Measurements from ENCODE around the gene SPDYA. TPM values are rescaled to one million over a fixed set of nuclear protein-coding genes. Genes with fewer than 3 reads are reported as not detected.

Gene SPDYA
- total RNA-seq (2021; ENCODE audit: unreplicated experiment) (0.87 TPM), Bru-seq, nascent RNA (percentile 54 among the genes with signal in this experiment), BruChase-seq, experiment 1, labeled RNA remaining after a 2-hour chase (percentile 65 among the genes with signal in this experiment), BruChase-seq, experiment 2, labeled RNA remaining after a 6-hour chase (percentile 60 among the genes with signal in this experiment)
- polyA plus RNA-seq (2012; ENCODE audit: insufficient read length), result 0.13 TPM
- long read RNA-seq, partial matches to known transcripts, result 0 of 3 reads
- long read RNA-seq, other reads (novel, unspliced or antisense), result 3 of 3 reads

GRCh38 chr2:28810384-28811285, at the start of gene SPDYA:
TSS of gene SPDYA (plus strand) at chr2:28810834. CDS start at chr2:28816015, 5,181 bp downstream.
- Histone ChIP-seq H3K27me3 (ENCODE audit: control insufficient read depth, insufficient read depth, low read length) (no peaks in the 10 kb centered on the region), H3K9me3 (ENCODE audit: control insufficient read depth, insufficient read depth, low read depth, low read length) (no peaks in the 10 kb centered on the region), H3K4me1 (ENCODE audit: control insufficient read depth, insufficient read depth, low read length) (no peaks in the 10 kb centered on the region), H3K27ac (ENCODE audit: low read length) (0 out of 2 replicates have a peak within 1 kb of the TSS, but pooled peaks have one; percentile 32), H3K4me3 (ENCODE audit: low read depth in 2 of 2, low read length in 2 of 2) (peak within 1 kb of the TSS; percentile 34), H3K36me3 (ENCODE audit: control insufficient read depth, insufficient read depth, low read length) (no peaks in the 10 kb centered on the region)
- peak; percentile 79 for ATAC-seq
- no peak for DNase-seq (ENCODE audit: low read depth, low spot score)
- no TSS peak for BruUV-seq (replicated peaks)
- intact Hi-C loops (cut with micrococcal nuclease; ENCODE audit: unreplicated experiment), result no loop called here
- in situ Hi-C loops (cut with HindIII; ENCODE audit: low pct_unique_long_range_greater_than_20kb, low sequenced_read_pairs), result no loop called here
- peak; percentile 57; the same call in 1 of the 2 replicates for TF ChIP-seq POLR2AphosphoS5 (IDR thresholded peaks at IDR 0.05; ENCODE audit: low read depth, low read length)
- TF ChIP-seq TCF7L2 (IDR thresholded peaks at IDR 0.05; ENCODE audit: low read depth, low read length), result no peak
- POLR2A ChIA-PET, result no interaction called here
- CTCF ChIA-PET, result no interaction called here

- POLR2A ChIA-PET, result no interaction called here
- Histone ChIP-seq H3K4me3 (ENCODE audit: low read depth in 2 of 2, low read length in 2 of 2) (no peak overlapping the region), H3K4me1 (ENCODE audit: control insufficient read depth, insufficient read depth, low read length) (peaks cover 17% of the 10 kb centered on the region), H3K27me3 (ENCODE audit: control insufficient read depth, insufficient read depth, low read length) (no peaks in the 10 kb centered on the region), H3K9me3 (ENCODE audit: control insufficient read depth, insufficient read depth, low read depth, low read length) (no peaks in the 10 kb centered on the region), H3K27ac (ENCODE audit: low read length) (no peak overlapping the region), H3K36me3 (ENCODE audit: control insufficient read depth, insufficient read depth, low read length) (no peaks in the 10 kb centered on the region)
- ATAC-seq (no peak), DNase-seq (ENCODE audit: low read depth, low spot score) (no peak)
- TSS peak; percentile 14 for BruUV-seq (replicated peaks)
- TF ChIP-seq POLR2AphosphoS5 (IDR thresholded peaks at IDR 0.05; ENCODE audit: low read depth, low read length) (no peak), CTCF (IDR thresholded peaks at IDR 0.05) (no peak), TCF7L2 (IDR thresholded peaks at IDR 0.05; ENCODE audit: low read depth, low read length) (no peak), SIN3A (IDR thresholded peaks at IDR 0.05; ENCODE audit: borderline replicate concordance, insufficient read depth, low read depth, low read length) (no peak), REST (IDR thresholded peaks at IDR 0.05; ENCODE audit: insufficient read depth in 1 of 2, low read depth in 2 of 2, low read length in 1 of 2) (no peak)
- CTCF ChIA-PET, result no interaction called here
- intact Hi-C loops (cut with micrococcal nuclease; ENCODE audit: unreplicated experiment) (no loop called here), in situ Hi-C loops (cut with HindIII; ENCODE audit: low pct_unique_long_range_greater_than_20kb, low sequenced_read_pairs) (no loop called here)
Observed at GRCh38 chr2:28761420-28761819, 49.2 kb upstream of the SPDYA start.
